Upper lobe of right lung (tissue), 1 donor: ENCODE measurements around the gene RAB3GAP2. TPM values are rescaled to one million over a fixed set of nuclear protein-coding genes. Genes with fewer than 3 reads are reported as not detected.
A peak's percentile ranks its signal among the peaks of the same experiment; 100 is the strongest.

Experiments
- ATAC-seq: fragments of 200-7000 bp; cut with Tn5 transposase; one replicate; pipeline ENCODE4 v1.9.1; 2020; ENCODE audit warnings: mild to moderate bottlenecking, moderate library complexity
- DNase-seq: peaks from one replicate; pipeline ENCODE4 v3.0.0-alpha.2; 2020
- H3K27ac ChIP-seq: fragments of 200-600 bp; one replicate; pipeline ENCODE4 v1.8.0; 2022
- H3K27me3 ChIP-seq: fragments of 200-600 bp; one replicate; pipeline ENCODE4 v1.8.0; 2022; ENCODE audit warnings: mild to moderate bottlenecking
- H3K36me3 ChIP-seq: fragments of 200-600 bp; one replicate; pipeline ENCODE4 v1.8.0; 2022
- H3K4me1 ChIP-seq: fragments of 200-600 bp; one replicate; pipeline ENCODE4 v1.8.0; 2022
- H3K4me3 ChIP-seq: fragments of 200-600 bp; one replicate; pipeline ENCODE4 v1.8.0; 2022; ENCODE audit warnings: mild to moderate bottlenecking
- H3K9me3 ChIP-seq: fragments of 200-600 bp; one replicate; pipeline ENCODE4 v1.8.0; 2022
- CTCF ChIP-seq: fragments of 200-600 bp; IDR thresholded peaks from one replicate; pipeline ENCODE4 v1.8.0; 2022; ENCODE audit warnings: antibody characterized with exemption
- intact Hi-C: fragments of 100-400 bp; cut with DNase I; formaldehyde crosslinking; loops from one replicate; pipeline ENCODE4 v1.11.0; 2022
- total RNA-seq: library from RNA; stranded (reverse); fragmentation: NEBNext Ultra II Directional; extraction: Animal tissue kit (Norgen Biotek cat#: 25700); gene quantifications from one replicate; pipeline ENCODE4 v1.2.1, GENCODE V29; 2021
- donor health status: DM: no; HTN: yes; CAD: no; lungs with severe emphysema.

RAB3GAP2 gene
- total RNA-seq, 1 donor from 2014 or later, result 39.2 TPM

DNA sequence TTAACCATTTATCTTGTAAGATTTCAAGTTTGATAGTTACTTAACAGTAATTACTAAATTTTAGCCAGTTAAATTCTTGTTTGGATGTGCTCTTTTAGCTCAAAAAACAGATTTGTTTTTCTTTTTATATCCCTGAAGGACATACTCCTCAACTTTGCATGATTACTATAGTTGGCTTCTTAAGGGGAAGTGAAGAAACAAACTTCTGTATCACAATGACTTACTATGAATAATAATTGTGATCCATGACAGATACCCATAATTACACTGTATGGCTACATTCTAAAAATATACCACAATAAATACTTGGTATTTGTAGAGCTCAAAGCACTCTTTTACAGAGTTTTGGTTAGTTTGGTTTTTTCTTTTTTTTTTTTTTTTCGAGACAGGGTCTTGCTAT is 122.5 kb downstream of the RAB3GAP2 start:
- Histone ChIP-seq H3K27ac (no peak overlapping the region), H3K4me1 (no peaks in the 10 kb centered on the region), H3K9me3 (no peaks in the 10 kb centered on the region), H3K4me3 (no peak overlapping the region), H3K36me3 (peaks cover 56% of the 10 kb centered on the region), H3K27me3 (no peaks in the 10 kb centered on the region)
- DNase-seq (no peak), ATAC-seq (no peak)
- no peak for TF ChIP-seq CTCF
- intact Hi-C loops, result no loop called here

- Histone ChIP-seq H3K4me1 (no peaks in the 10 kb centered on the region), H3K27ac (no peak overlapping the region), H3K4me3 (no peak overlapping the region), H3K9me3 (no peaks in the 10 kb centered on the region), H3K36me3 (peaks cover 65% of the 10 kb centered on the region), H3K27me3 (no peaks in the 10 kb centered on the region)
- ATAC-seq (no peak), DNase-seq (no peak)
- intact Hi-C loops, result no loop called here
- TF ChIP-seq CTCF, result no peak
Observed at GRCh38 chr1:220144051-220144450, 128.2 kb downstream of the RAB3GAP2 start.

DNA sequence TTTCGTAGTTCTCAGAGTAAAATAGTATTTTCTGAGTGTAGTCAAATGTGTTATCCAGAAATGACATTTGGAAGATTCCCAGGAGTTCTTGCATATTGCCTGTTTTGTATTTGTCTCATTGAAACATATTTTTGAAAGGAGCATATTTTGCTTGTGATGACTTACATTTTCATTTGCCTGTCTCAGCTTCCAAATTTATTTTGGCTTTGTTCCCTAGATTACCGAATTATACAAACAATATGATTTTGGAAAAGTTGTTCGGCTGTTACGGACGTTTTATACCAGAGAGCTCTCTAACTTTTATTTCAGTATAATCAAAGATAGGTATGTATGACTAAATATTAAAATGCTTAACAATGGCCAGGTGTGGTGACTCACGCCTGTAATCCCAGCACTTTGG is 132.3 kb downstream of the RAB3GAP2 start:
- H3K27ac ChIP-seq, result no peak overlapping the region
- H3K36me3 ChIP-seq, result peaks cover 71% of the 10 kb centered on the region
- no peaks in the 10 kb centered on the region for H3K9me3 ChIP-seq
- DNase-seq, result no peak
- H3K4me3 ChIP-seq, result no peak overlapping the region
- intact Hi-C loops, result no loop called here
- H3K27me3 ChIP-seq, result no peaks in the 10 kb centered on the region
- TF ChIP-seq CTCF, result no peak
- no peak for ATAC-seq
- peaks cover 6% of the 10 kb centered on the region for H3K4me1 ChIP-seq

DNA sequence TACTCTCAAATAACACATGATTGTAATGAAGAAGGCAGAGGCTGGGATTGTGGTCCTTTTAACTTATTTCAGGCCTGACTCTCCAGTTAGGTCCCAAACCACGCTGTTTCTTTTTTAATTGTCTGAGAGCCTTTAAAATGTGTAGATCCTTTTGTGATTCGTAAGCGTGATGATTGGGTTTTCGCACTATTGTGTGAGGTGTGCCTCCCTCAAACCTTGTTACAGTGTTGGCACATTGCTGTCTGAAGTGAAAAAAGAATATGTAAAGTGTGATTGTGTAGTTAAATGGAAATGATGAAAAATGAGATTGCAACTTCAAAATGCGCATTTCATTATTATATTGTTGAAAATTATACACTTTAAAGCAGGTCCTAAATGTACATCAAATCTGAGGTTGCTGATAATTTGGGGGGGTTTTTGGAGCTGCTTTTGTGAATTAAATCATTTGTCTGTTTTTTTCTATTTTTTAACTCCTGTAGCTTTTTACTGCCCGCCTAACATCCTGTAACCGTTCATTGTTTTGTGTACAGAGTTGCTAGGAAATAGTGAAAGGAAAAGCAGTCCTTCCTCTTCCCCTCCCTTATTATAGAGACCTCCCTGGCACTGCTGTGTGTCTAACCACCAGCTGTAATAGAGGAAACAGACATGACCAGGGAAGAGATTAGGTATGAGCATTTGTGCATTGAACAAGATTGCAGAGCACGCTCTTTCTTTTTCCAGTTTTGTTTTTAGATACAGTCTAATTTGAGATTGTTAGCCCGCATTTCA is 135.1 kb downstream of the RAB3GAP2 start:
- peak; percentile 84 for ATAC-seq
- no peaks in the 10 kb centered on the region for H3K27me3 ChIP-seq
- intact Hi-C loops, result no loop called here
- no peak overlapping the region for H3K4me3 ChIP-seq
- H3K27ac ChIP-seq, result peak overlapping the region; percentile 68
- TF ChIP-seq CTCF, result no peak
- peaks cover 88% of the 10 kb centered on the region for H3K36me3 ChIP-seq
- DNase-seq, result no peak
- no peaks in the 10 kb centered on the region for H3K9me3 ChIP-seq
- H3K4me1 ChIP-seq, result peaks cover 6% of the 10 kb centered on the region

- no peaks in the 10 kb centered on the region for H3K27me3 ChIP-seq
- no peaks in the 10 kb centered on the region for H3K9me3 ChIP-seq
- H3K27ac ChIP-seq, result no peak overlapping the region
- no peak for DNase-seq
- TF ChIP-seq CTCF, result no peak
- peaks cover 6% of the 10 kb centered on the region for H3K4me1 ChIP-seq
- intact Hi-C loops, result no loop called here
- H3K36me3 ChIP-seq, result peaks cover 75% of the 10 kb centered on the region
- ATAC-seq, result no peak
- no peak overlapping the region for H3K4me3 ChIP-seq
Observed at GRCh38 chr1:220135755-220136154, 136.5 kb downstream of the RAB3GAP2 start.
